Fibroblast of skin of right quadriceps (primary cell): ENCODE results near the gene MAD1L1.

ENCODE experiments used
- DNase-seq: peaks from one replicate; pipeline ENCODE4 v3.0.0-alpha.2; 2013

The MAD1L1 gene

DNA sequence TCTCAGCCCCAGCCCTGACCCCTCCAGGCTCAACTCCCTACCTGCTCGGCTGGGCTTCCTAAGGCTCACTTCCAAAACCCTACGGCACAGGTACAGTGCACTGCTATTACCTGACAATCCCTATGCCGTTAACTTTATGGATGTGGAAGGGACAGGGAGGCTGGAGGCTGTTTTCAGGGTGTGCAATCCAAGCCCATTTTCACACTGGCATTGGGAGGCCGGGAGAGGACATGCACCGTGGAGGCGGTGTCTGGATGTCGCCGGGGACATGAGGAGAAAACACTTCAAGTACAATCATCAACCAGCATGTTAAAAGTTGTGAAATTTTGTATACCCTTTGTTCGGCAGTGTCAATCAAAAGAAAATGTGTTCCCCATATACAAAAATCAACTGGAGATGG is 80.1 kb downstream of the MAD1L1 start:
- DNase-seq = no peak

DNA sequence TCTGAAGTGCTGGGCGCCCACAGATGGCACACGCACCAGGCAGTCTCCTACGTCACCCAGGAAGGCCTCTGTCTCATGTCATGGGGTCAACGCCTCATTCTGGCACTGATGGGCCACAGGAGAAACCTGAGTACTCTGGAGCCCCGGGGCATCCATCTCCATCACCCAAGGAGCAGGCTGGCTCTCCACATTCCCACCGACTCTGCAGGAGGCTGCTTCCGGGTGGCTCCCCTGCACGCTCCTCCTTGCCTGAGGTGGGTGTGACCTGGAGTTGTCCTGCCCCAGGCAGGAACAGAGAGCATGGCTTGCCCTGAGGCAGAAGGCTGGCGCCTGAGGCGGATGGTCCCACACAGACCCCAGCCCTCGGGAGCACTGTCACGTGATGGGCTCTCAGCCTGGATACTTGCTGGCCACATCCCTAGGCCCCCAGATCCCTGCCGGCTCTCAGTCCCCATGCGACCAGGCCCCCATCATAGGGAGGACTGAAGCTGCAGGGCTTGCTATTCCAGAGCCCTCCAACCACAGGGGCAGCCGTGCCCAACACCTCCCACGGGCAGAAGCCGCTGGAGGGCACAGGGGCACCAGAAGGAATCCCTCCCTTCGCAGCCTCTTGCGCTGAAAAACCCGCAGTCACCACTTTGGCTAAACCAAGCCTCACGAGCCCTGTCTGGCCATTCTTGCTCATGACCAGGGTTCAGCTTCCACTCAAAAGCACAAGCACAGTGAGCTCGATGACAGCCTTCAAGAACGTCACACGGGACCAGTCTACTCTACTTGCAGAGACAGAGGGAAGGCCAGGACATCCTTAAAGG is 80.7 kb downstream of the MAD1L1 start:
- DNase-seq = no peak

DNA sequence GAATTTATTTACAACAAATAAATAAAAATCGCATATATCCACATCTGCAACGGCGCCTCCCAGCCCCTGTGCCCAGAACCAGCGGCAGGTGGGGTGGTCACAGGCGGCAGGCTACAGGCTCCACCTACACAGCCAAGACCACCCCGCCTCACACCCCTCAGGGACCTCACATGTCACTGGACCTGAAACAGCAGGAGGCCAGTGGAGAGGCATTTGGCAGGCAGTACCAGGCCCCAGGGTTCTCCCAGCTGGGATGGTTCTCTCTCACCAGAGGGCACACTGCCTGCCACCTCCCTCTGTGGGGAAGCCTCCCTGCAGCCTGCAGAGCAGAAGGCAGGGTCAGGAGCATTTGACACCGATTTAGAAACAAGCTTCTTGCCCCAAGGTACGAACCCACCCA is 81.5 kb downstream of the MAD1L1 start:
- no peak for DNase-seq

DNA sequence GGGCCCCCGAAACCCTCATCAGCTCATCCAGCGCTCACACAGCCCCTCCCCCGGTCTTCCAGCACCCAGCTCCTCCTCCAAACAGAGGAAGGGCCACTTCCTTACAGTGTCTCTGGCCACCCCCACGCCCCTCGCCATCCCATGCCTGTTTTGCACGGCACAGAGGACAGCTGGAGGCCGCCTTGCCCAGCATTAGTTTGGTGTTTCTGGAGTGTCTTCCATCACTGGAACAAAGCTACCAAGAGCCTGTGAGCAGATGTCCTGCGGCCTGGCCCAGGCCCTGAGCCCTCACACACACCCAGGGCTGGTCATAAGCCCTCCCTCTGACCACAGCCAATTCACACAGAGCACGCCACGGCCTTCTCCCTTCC is 82.3 kb downstream of the MAD1L1 start:
- no peak for DNase-seq

DNA sequence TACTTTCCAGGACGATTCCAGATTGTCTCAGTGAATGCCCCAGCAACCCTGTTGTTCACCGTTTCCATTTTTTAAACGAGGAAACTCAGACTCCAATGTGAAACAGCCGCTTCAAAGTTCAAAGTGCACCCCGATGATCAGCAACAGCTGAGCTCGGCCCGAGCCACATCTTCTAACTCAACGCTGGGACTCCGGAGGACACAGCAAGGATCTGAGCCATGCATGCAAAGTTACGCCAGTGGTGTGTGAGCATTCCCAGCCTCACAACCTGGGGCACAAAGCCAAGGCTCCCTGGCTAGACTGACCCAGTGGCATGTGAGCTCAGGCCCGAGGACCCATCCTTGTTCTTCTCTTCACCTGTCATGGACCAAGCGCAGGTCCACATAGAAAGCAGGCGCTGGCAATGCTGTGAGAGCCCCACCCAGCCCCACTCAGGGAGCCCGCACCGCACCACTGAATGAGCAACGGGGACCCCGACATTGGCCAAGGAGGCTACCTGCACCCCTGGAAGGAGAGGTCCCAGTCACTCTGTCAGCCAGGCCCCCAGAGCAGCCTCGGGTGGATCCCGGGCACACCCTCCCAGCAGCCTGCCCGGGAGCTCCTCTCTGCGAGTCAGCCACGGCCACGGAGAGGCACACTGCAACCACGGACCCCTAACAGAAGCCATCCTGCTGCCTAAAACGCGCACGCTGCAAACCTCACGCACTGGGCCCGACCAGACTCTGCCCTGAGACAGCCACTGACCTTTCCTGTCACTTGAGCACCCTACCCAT is 82.9 kb downstream of the MAD1L1 start:
- DNase-seq = no peak

DNA sequence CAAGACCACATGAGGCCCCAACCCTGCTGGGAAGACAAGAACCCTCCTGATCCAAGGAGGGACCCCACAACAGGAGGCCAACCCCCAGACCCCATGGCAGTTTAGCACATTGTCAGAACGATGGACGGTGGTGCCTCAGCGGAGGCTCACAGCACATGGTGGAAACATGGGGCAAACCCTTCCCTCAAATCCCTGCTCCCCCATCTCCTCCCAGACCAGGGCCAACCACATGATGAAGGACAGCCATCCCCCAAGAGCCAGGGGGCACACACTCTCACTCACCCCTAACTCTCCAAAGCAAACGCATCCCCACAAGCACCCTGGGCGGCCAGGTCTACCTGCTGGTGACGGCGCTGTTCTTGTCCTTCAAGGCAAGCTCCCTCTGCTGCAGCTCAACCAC is 83.9 kb downstream of the MAD1L1 start:
- DNase-seq = no peak

DNA sequence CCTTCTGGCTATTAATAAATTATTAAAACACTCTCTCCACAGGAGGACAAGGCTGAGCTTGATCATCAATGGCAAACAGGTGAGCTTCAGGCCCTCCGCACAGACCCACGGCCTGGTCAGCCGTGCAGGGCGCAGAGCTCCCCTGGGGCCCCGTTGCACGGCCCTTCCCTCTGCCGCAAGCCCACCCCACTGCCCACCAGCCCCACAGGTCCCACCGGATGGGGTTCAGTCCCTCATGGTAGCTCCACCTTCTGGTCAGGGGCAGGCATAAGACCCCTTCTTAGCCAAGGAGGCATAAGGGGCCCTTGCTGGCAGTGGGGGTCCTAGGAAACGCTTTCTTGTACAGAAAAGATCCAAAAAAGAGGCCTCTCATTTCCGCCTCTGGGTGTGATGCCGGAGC is 84.6 kb downstream of the MAD1L1 start:
- DNase-seq = no peak

DNA sequence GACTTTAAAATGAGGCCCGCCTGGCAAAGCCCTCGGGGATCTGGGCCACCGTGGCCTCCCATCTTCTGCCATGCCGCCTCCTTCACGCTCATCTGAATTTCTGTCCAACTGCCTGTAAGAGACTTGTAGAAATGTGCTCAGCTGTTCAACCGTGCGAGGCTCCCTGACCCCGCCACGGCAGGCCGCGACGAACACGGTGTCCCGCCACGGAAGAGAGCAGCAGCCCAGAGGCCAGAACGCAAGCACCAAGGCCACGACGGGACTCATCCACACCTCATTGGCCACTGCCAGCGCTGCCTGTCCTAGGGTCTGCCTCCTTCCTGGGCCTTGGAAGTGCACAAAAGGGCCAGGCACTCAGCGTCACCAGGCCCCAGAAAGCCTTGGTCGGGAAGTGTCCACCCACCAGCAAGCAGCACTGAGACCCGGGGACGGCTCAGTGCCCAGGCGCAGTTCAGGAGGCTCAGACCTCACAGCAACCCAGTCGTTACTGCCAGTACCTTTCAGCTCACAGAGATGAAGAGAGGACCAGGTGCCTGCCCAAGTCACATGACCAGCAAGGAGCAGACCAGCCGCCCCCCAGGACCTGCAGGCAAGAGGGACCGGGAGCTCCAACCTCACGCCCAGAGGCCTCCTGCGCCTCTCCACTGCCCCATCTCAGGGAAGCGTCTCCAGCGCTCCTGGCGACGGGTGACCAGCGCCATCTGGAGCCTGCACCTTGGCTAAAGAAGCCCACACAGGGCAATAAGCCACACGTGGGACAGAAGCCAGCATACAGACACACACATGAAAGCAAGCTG is 85.9 kb downstream of the MAD1L1 start:
- DNase-seq = no peak

DNA sequence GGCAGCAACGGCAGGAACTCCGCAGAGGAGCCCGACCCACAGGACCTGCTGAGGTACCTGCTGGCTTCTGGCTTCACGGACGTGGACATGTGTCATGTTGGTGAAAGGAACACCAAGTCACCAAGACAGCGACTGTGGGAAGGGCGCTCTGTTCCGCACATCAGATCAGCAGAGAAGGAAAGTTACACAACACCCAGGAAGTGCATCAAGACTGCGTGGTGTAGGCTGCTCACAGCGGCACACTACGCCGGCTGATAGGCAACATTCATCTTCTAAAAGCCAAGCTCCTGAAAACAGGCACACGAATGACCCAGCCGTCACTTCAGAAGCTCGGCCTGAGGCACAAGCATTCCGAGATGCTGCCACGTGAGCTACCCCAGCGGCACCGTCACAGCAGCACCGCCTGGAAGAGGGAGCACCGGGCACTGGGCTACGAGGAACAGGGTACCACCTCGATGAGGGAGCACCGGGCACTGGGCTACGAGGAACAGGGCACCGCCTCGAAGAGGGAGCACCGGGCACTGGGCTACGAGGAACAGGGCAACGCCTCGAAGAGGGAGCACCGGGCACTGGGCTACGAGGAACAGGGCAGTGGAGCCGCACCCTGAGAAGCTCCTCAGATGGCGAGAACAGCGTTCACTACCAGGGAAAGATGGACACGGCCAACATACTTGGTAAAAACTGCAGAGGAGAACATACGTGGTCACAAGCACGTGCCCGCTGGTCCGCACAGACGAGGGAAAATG is 86.7 kb downstream of the MAD1L1 start:
- DNase-seq = no peak

DNA sequence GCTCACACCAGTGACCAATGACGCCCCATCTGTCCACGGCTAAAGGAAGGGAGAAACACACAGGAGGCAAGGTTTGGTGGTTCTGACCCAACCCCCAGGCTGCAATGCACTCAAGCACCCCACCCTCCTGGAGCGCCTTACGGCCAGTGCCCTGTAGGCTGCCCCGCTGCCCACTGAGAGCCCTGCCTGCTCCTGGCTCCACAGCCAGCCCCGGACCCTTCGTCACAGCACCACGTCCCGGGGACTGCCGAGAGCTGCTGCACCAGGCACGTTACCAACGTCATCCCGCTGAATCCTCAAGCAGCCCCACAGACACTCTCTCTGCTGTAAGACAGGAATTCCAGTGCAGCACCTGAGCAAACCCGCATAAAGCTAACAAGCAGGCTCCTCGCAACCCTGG is 87.8 kb downstream of the MAD1L1 start:
- DNase-seq = no peak

DNA sequence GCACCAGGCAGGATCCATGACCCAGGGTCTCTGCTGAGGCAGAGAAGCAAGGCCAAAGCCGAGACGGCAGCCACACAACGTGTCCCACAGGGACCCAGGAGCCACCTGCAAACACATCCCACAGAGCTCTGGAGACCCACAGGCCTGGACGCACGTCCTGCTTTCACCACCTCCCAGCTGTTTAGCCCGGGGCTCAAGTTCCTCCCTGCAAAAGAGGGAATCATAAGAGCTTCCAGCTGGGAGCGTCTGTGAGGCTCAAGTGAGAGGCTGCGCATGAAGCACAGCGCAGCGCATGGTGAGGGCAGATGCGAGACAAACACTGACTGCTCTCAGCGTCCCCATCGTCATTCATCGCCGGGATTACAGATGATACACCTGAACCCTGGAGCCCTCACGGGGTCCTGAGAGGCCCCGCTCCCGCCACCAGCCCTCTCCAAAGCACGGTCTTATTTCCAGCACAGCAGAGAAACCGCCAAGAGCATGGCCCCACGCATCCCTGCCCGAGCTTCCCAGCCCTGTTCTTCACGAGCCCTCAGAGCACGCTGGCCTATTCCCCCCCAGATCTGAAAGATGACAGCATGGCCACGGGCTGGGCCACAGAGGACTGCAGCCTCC is 88.7 kb downstream of the MAD1L1 start:
- DNase-seq = no peak

DNA sequence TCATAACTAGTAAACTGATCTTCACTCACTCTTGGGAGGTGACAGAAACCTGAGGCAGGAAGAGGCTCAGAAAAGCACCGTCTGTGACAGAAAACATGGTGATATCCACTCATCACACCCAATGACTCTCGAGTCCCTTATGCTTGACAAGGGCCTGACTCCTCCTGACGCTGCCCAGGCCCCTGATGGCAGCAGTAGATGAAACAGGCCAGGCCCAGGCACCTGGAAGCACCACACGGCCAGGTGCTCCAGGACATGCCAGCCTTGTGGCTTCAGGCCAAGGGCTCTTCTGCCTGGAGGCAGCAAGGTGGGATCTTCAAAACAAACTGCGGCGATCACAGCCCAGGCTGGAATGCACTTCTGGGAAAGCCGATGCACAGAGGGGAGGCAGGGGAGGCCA is 89.3 kb downstream of the MAD1L1 start:
- no peak for DNase-seq

DNA sequence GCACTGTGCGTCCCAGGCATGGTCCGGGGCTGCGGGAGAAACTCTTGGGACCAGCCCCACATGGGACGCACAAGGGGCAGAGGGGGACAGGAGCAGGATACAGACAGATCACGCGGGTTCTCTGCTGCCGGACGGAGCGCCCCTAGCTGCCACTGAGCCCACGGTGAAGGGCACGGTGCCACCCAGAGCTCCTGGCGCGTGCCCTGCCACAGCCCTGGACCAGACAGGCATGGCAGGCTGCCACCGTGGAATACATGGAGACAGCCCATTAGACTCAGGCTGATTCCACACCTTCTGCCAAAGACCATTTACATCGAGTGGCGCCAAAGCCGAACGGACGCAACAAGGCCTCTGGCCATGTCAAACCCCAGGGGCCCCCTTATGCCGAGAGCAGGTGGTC is 90.4 kb downstream of the MAD1L1 start:
- DNase-seq = no peak

DNA sequence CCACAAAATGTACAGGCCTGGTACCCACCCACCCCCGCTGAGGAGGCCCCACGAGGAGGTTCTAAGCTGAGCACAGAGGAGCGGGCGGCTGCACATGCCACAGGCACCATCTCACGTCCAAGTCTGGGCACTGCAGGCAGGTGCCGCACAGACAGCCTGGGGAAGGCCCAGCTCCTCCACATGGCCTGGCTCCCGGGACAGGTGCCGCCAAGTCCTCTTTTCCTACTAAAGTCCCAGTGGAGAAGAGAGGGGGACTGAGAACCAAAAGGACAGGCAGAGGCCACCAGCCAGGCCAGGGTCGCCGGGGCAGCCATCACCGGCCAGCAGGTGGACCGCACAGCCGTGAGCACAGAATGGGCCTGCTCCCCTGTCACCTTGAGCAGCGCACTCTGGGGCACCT is 91.1 kb downstream of the MAD1L1 start:
- DNase-seq = no peak

DNA sequence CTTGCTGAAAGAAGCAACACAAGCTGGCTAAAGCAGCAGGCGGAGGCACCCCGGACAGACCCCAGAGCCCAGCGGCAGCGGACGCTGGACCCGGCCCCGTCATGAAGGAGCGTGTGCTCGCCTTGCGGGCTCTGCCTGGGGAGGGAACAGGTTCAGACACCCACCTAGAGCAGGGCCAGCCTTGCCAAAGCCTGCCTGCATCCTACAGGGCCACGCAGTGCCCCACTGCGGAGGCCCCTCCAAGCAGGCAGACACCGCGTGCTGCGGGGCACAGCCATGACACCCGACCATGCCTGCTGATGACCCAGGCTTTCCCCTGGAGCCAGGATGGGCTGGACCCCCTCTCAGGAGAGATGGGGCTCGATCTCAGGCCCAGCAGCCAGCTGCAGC is 91.7 kb downstream of the MAD1L1 start:
- no peak for DNase-seq

DNA sequence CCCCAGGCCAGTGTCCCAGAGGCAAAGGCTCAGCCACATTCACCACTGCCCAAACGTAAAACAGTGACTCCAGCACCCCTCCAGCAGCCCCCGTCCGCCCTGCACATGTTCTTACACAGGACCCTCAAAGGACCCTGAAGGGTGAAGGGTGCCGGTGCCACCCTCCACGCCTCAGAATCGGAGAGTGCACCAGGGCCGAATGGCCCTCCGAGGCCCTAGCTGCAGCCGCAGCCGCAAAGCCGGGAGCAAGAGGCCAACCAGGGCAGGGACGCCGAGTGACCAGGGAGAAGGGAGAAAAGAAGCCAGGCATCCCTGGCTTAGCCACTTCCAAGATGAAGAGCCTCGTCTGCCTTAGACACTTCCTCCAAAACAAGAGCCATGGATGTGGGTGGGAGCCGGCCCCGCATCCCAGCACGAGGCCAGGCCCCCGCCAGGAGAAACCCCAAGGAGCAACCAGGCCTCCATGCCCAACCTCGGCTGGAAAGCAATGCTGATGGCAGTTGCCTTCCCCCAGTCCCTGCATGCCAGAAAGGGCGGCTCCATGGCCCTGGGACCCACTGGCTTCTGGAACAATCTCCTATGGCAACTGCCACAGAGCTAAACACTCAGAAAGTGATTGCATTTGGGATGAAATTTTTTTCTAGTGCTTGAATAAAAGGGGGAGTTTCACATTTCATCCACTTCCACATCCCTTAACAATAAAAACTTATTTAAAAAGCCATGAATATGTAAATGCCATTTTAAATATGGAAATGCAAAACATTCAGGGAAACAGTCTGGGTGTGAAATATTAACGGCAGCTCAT is 92.3 kb downstream of the MAD1L1 start:
- no peak for DNase-seq

DNA sequence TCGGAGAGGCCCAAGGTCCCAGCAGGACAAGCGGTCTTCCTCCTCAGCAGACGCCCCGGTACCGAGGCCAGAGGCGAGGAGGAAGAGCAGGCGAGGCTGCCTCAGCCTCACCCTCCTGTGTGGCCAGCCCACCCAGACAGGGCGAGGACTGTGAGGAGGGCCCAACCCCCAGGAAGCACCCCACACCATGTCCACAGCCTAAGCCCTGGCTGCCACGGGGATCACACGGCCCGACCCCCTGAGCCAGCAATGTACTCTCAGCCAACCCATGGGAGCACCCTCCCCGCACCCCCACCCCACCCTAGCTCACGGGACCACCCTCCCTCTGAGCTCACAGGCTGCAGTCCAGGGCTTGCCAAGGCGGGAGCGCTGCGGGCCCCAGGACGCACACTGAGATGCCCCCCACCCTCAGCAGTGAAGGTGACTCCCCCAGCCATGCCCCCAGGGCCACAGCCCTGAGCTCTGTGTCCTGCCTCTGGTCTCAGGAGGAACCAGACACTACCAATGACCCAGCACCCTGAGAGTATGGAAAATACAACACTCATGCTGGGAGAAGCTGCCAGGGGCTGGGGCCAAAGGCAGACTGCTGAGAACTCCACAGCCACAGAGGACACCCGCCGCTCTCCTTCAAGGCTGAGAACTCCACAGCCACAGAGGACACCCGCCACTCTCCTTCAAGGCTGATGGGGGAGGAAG is 93.6 kb downstream of the MAD1L1 start:
- no peak for DNase-seq

DNA sequence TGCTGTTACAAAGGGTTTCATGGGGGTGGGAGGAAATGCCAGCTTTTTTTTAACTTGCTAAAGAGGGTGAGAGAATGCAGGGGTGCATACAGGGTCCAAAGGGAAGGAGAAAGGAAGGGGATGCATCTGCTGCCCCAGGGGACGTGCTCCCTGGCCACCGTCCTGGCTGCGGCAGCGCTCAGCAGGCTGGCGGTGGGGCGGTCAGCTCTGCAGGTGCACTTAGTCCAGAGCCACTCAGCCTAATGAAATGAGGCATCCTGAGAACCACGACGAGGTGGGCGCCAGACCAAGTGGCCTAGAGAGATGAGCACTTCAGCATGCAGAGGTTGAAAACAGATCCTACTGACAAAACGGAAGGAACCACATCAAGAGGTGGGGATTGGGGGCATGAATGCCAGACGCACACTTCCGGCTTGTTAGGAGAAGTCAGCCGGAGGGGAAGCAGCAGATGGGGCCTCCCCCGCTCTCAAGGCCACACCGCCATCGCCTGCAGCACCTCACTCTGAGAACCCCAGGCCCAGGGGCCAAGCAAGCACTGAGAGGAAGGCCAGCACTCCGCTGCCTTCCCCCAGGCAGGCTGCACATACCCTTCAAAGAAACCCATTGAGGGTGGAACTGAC is 94.5 kb downstream of the MAD1L1 start:
- peak; percentile 21 for DNase-seq

DNA sequence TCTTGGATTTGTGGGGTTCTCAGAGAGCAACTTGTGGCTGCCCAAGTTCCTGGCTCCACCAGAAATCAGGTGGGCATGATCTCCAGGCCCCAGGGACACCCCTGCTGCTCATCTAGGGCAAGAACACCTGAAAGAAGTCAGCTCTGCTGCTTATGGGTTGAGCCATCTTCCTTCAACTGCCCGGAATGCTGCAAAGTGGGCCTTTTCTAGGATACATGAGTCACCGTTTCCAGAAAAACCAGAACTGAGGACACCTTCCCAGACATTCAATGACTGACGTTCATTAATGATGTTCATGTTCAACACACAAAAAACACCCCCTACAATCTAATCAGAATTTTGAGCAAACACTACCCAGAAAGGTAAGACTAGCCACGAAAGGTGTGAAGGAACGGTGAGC is 98.0 kb downstream of the MAD1L1 start:
- no peak for DNase-seq

DNA sequence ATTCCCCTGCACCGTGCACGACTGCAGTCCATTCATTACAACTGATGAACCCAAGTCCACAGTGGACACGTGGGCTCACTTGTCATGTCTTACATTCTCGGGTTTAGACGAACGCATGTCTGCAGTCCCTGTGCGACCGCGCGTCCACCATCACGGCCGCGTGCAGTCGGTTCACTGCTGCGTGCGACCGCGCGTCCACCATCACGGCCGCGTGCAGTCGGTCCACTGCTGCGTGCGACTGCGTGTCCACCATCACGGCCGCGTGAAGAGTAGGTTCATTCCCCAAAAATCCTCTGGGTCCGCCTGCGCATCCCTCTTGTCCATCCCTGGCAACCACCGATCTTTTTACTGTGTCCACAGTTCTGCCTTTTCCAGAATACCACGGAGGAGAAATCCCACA is 100.5 kb downstream of the MAD1L1 start:
- DNase-seq = no peak

DNA sequence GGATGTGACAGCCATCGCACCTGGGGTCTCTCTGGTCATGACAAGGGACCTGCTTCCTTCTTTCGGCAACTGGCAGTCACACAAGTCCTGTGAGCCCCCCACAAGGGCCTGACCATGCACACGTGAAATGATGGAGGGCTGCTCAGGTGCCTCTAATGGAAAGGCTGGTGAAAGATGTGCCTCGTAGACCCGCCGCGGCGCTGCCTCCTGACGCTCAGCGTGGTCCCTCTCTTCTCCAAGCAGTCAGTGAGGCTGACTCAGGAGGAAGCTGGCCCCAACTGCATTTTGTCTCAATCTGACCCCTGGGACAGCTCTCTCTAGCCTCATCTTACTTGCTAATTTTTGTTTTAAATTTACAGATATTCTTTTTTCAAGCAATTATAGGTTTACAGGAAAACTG is 100.9 kb downstream of the MAD1L1 start:
- DNase-seq = no peak
